Measurements from ENCODE around the gene NOX4. TPM values are rescaled to one million over a fixed set of nuclear protein-coding genes. Genes with fewer than 3 reads are reported as not detected.
"Not testable (repeated sequence)": the region's sequence is repeated elsewhere in the genome, so short reads cannot be mapped to it uniquely, and the experiment has no call there.

The NOX4 gene
- total and polyA plus RNA-seq, 2 experiments from 2014 or later: 0.74 to 1.1 TPM

- Histone ChIP-seq H3K4me1 (ENCODE audit: low read depth) (peaks cover 9% of the 10 kb centered on the region), H3K4me3 (no peak overlapping the region), H3K9me3 (ENCODE audit: low read depth) (no peaks in the 10 kb centered on the region), H3K27ac (no peak overlapping the region), H3K27me3 (no peaks in the 10 kb centered on the region), H3K36me3 (no peaks in the 10 kb centered on the region)
- DNase-seq (ENCODE audit: low read depth in 1 of 2, low spot score in 1 of 2): peak in 1 of 2 donors; percentile 40
- no peak for TF ChIP-seq CTCF (IDR thresholded peaks at IDR 0.05; ENCODE audit: low read depth, low read length)
Measured at GRCh38 chr11:89361734-89362133, 129.4 kb downstream of the NOX4 start.

- not testable (repeated sequence) for H3K9me3 ChIP-seq (ENCODE audit: low read depth); H3K4me3 ChIP-seq; H3K27me3 ChIP-seq; H3K4me1 ChIP-seq (ENCODE audit: low read depth); DNase-seq (ENCODE audit: low read depth in 1 of 2, low spot score in 1 of 2); H3K27ac ChIP-seq; H3K36me3 ChIP-seq
Measured at GRCh38 chr11:89359208-89359607, 132.0 kb downstream of the NOX4 start.

GRCh38 chr11:89358761-89359160, 132.4 kb downstream of the NOX4 start:
- DNase-seq (ENCODE audit: low read depth in 1 of 2, low spot score in 1 of 2): no peak
- Histone ChIP-seq H3K4me3 (no peak overlapping the region), H3K27me3 (no peaks in the 10 kb centered on the region), H3K36me3 (no peaks in the 10 kb centered on the region), H3K4me1 (ENCODE audit: low read depth) (peaks cover 9% of the 10 kb centered on the region), H3K9me3 (ENCODE audit: low read depth) (no peaks in the 10 kb centered on the region), H3K27ac (no peak overlapping the region)
- TF ChIP-seq CTCF (IDR thresholded peaks at IDR 0.05; ENCODE audit: low read depth, low read length): no peak

GRCh38 chr11:89355646-89356045, 135.5 kb downstream of the NOX4 start:
- Histone ChIP-seq H3K4me3 (no peak overlapping the region), H3K9me3 (ENCODE audit: low read depth) (no peaks in the 10 kb centered on the region), H3K36me3 (no peaks in the 10 kb centered on the region), H3K4me1 (ENCODE audit: low read depth) (no peaks in the 10 kb centered on the region), H3K27ac (no peak overlapping the region), H3K27me3 (no peaks in the 10 kb centered on the region)
- DNase-seq (ENCODE audit: low read depth in 1 of 2, low spot score in 1 of 2): no peak
- TF ChIP-seq CTCF (IDR thresholded peaks at IDR 0.05; ENCODE audit: low read depth, low read length): no peak

GRCh38 chr11:89354513-89354912, 136.7 kb downstream of the NOX4 start:
- DNase-seq (ENCODE audit: low read depth in 1 of 2, low spot score in 1 of 2); H3K4me1 ChIP-seq (ENCODE audit: low read depth); H3K27ac ChIP-seq; H3K27me3 ChIP-seq; H3K36me3 ChIP-seq; H3K9me3 ChIP-seq (ENCODE audit: low read depth); H3K4me3 ChIP-seq: not testable (repeated sequence)

GRCh38 chr11:89347071-89347470, 144.1 kb downstream of the NOX4 start:
- Histone ChIP-seq H3K27ac (no peak overlapping the region), H3K4me3 (no peak overlapping the region), H3K36me3 (no peaks in the 10 kb centered on the region), H3K9me3 (ENCODE audit: low read depth) (no peaks in the 10 kb centered on the region), H3K4me1 (ENCODE audit: low read depth) (no peaks in the 10 kb centered on the region), H3K27me3 (no peaks in the 10 kb centered on the region)
- DNase-seq (ENCODE audit: low read depth in 1 of 2, low spot score in 1 of 2): no peak
- TF ChIP-seq CTCF (IDR thresholded peaks at IDR 0.05; ENCODE audit: low read depth, low read length): no peak

- Histone ChIP-seq H3K27me3 (no peaks in the 10 kb centered on the region), H3K4me3 (no peak overlapping the region), H3K27ac (no peak overlapping the region), H3K36me3 (no peaks in the 10 kb centered on the region), H3K4me1 (ENCODE audit: low read depth) (no peaks in the 10 kb centered on the region), H3K9me3 (ENCODE audit: low read depth) (no peaks in the 10 kb centered on the region)
- no peak for DNase-seq (ENCODE audit: low read depth in 1 of 2, low spot score in 1 of 2)
- TF ChIP-seq CTCF (IDR thresholded peaks at IDR 0.05; ENCODE audit: low read depth, low read length): no peak
Measured at GRCh38 chr11:89346601-89347000, 144.6 kb downstream of the NOX4 start.

- H3K9me3 ChIP-seq (ENCODE audit: low read depth); H3K27me3 ChIP-seq; H3K4me1 ChIP-seq (ENCODE audit: low read depth); H3K27ac ChIP-seq; H3K4me3 ChIP-seq; H3K36me3 ChIP-seq: not testable (repeated sequence)
- DNase-seq (ENCODE audit: low read depth in 1 of 2, low spot score in 1 of 2): peak in 1 of 2 donors; percentile 65
Measured at GRCh38 chr11:89342880-89343572, 148.1 kb downstream of the NOX4 start.

GRCh38 chr11:89340450-89340849, 150.7 kb downstream of the NOX4 start:
- H3K4me3 ChIP-seq, H3K27ac ChIP-seq: not testable (repeated sequence)
- peak in 1 of 2 donors; percentile 56 for DNase-seq (ENCODE audit: low read depth in 1 of 2, low spot score in 1 of 2)

More at GRCh38 chr11:89340450-89340849, 150.7 kb downstream of the NOX4 start:
- H3K36me3 ChIP-seq; H3K9me3 ChIP-seq (ENCODE audit: low read depth); H3K27me3 ChIP-seq; H3K4me1 ChIP-seq (ENCODE audit: low read depth): not testable (repeated sequence)

Data from cardiac muscle cell (in vitro differentiated cells and primary cell).